NT2/D1 (cell line): ENCODE measurements around the gene HS3ST3B1.
A peak's percentile ranks its signal among the peaks of the same experiment; 100 is the strongest.

Experiments
- DNase-seq: peaks from one replicate; pipeline ENCODE4 v3.0.0-alpha.2; 2011; ENCODE audit warnings: low read depth, low spot score
- H3K27me3 ChIP-seq: 2 replicates; pipeline ENCODE4 v1.6.0; 2011; ENCODE audit warnings: mild to moderate bottlenecking; ENCODE audit not compliant: insufficient read length, insufficient read depth
- H3K36me3 ChIP-seq: 2 replicates; pipeline ENCODE4 v1.6.1; 2011; ENCODE audit warnings: mild to moderate bottlenecking, low read length, mixed read lengths; ENCODE audit not compliant: insufficient read depth, insufficient read length
- H3K4me1 ChIP-seq: 2 replicates; pipeline ENCODE4 v1.5.1; 2011; ENCODE audit not compliant: insufficient read depth, insufficient read length
- H3K4me3 ChIP-seq: 2 replicates; pipeline ENCODE4 v1.5.1; 2011; ENCODE audit warnings: low read depth; ENCODE audit not compliant: insufficient read length
- H3K9ac ChIP-seq: 2 replicates; pipeline ENCODE4 v1.6.0; 2011; ENCODE audit warnings: low read depth; ENCODE audit not compliant: insufficient read length
- H3K9me3 ChIP-seq: 2 replicates; pipeline ENCODE4 v1.5.1; 2011; ENCODE audit warnings: mild to moderate bottlenecking, low read length; ENCODE audit not compliant: insufficient read depth
- SUZ12 ChIP-seq: IDR thresholded peaks from 2 replicates; pipeline ENCODE4 v1.6.1; 2011; ENCODE audit not compliant: insufficient read length, insufficient read depth; ENCODE audit errors: extremely low read depth
- YY1 ChIP-seq: IDR thresholded peaks from 2 replicates; pipeline ENCODE4 v1.6.1; 2011; ENCODE audit not compliant: insufficient read length, insufficient read depth
- ZNF274 ChIP-seq: IDR thresholded peaks from 2 replicates; pipeline ENCODE4 v1.6.1; 2011; ENCODE audit warnings: mild to moderate bottlenecking, low read depth, low read length

HS3ST3B1 gene

DNA sequence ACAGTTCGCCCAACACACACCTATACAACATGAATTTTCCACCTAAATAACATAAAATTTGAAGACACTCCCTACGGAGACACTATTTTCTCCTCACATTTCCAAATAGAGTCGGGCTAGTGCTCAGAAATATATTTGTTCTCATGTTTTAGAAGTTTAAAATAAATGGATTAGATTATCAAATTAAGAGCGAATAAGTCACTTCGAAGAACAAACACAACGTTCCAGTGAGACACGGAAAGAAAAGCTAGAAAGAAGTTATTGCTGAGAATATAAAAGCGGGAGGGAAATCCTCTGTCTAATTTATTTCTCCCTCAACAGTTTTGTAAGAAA, 2.0 kb upstream of the HS3ST3B1 start:
- Histone ChIP-seq H3K9ac (no peak overlapping the region), H3K27me3 (peaks cover 87% of the 10 kb centered on the region), H3K9me3 (no peaks in the 10 kb centered on the region), H3K4me1 (peaks cover 10% of the 10 kb centered on the region), H3K36me3 (no peaks in the 10 kb centered on the region), H3K4me3 (no peak overlapping the region)
- TF ChIP-seq SUZ12, result no peak
- TF ChIP-seq YY1, result no peak
- TF ChIP-seq ZNF274, result no peak
- no peak for DNase-seq

- Histone ChIP-seq H3K27me3 (peaks cover 93% of the 10 kb centered on the region), H3K9ac (no peak overlapping the region), H3K9me3 (no peaks in the 10 kb centered on the region), H3K4me3 (peak overlapping the region; percentile 28), H3K36me3 (no peaks in the 10 kb centered on the region), H3K4me1 (peaks cover 11% of the 10 kb centered on the region)
- TF ChIP-seq ZNF274 (no peak), SUZ12 (peak; percentile 56)
- no peak for DNase-seq
Observed at GRCh38 chr17:14299280-14300141, 1.4 kb upstream of the HS3ST3B1 start.

- Histone ChIP-seq H3K4me3 (peak overlapping the region; percentile 66), H3K9me3 (no peaks in the 10 kb centered on the region), H3K4me1 (peaks cover 12% of the 10 kb centered on the region), H3K9ac (peak overlapping the region; percentile 65), H3K27me3 (peaks cover 97% of the 10 kb centered on the region), H3K36me3 (no peaks in the 10 kb centered on the region)
- no peak for TF ChIP-seq SUZ12
- no peak for TF ChIP-seq YY1
- TF ChIP-seq ZNF274, result no peak
- DNase-seq, result no peak
Observed at GRCh38 chr17:14301279-14302090, 604 bp downstream of the HS3ST3B1 start.

GRCh38 chr17:14302091-14302430, 1.2 kb downstream of the HS3ST3B1 start:
- Histone ChIP-seq H3K4me3 (peak overlapping the region; percentile 66), H3K9me3 (no peaks in the 10 kb centered on the region), H3K36me3 (no peaks in the 10 kb centered on the region), H3K4me1 (peaks cover 12% of the 10 kb centered on the region), H3K9ac (peak overlapping the region; percentile 65), H3K27me3 (peaks cover 93% of the 10 kb centered on the region)
- TF ChIP-seq ZNF274 (no peak), YY1 (no peak), SUZ12 (no peak)
- DNase-seq, result no peak

DNA sequence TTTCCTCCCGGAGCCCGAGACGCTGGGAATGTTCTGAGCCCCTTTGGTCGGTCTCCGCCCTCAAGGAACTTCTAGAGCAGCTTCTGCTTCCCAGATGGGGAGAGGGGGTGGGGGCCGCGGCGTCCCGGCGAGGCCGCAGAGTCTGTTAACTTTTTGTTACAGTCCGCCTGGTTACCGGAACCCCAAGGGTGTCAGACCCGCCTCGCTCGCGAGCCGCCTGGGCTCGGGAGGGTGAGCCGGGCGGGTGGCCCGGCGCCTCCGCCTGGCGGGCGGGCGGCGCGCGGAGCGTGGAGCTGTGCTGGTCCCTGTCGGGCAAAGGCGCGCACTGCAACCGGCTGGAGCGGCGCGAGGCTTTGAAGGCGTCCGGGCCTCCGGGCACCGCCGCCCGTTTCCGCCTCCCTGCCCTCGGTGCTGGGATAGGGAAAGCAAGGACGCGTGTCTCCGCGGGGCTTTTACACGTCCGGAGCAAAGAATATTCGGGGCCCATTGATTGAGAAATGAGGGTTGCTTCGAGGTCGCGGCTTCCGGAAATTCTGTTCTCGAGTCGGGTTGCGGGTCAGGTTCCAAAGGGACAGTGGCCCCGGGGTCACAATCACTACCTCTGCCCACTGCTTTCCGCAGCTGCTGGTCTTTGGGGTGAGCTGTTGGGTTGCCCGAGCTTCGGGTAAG, 1.7 kb downstream of the HS3ST3B1 start:
- Histone ChIP-seq H3K4me3 (peak overlapping the region; percentile 66), H3K27me3 (peaks cover 88% of the 10 kb centered on the region), H3K9ac (peak overlapping the region; percentile 65), H3K4me1 (peaks cover 12% of the 10 kb centered on the region), H3K36me3 (no peaks in the 10 kb centered on the region), H3K9me3 (no peaks in the 10 kb centered on the region)
- TF ChIP-seq YY1 (no peak), SUZ12 (no peak), ZNF274 (no peak)
- no peak for DNase-seq

DNA sequence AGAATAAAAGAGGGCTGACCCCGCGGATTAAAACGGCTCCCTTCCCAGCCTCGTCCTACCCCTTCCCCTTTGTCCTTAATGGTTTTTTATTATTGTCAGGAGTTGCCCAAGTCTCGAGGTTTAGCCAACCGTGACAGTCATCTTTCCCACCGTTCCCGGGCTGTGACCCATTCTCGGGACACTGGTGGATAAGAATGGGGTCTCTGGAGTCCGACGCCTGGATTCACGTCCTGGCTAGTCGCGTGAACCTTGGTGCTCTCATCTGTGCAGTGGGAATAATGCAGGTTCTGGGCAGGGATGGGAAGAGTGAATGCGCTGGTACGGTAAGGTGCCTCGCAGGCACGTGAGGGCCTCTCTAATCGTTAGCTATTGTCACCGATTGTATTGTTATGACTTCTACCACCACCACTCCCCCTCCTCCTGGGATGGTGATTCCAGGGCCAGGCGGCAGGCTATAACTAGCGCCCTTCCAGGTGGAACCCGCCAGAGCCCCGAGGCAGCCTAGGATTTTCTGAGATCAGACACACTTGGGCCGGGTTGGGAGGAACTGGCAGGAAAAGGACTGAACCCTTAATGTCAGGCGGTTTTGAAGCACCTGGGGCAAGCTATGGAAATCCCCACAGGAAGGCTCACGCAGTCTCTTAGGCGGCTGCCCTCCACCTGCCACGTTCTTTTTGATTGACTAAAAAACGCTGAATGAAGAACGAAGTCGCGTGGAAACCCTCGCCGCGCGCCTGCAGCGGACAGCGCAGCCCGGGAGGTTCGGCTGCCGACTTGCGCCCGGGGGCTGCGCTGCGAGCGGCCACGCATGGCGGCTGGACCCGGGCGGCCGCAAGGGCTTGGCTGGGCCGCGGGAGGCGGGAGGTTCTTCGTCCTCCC, 2.7 kb downstream of the HS3ST3B1 start:
- Histone ChIP-seq H3K36me3 (no peaks in the 10 kb centered on the region), H3K4me1 (peaks cover 6% of the 10 kb centered on the region), H3K9ac (no peak overlapping the region), H3K27me3 (peaks cover 77% of the 10 kb centered on the region), H3K4me3 (peak overlapping the region; percentile 24), H3K9me3 (no peaks in the 10 kb centered on the region)
- no peak for DNase-seq
- TF ChIP-seq YY1 (no peak), SUZ12 (no peak), ZNF274 (no peak)
